ENCODE results near the gene SORCS2.

- no peak for TF ChIP-seq CTCF (conservative IDR thresholded peaks at IDR 0.05; ENCODE audit: low read depth, low read length)
- no peak for TF ChIP-seq EZH2 (IDR thresholded peaks at IDR 0.05; ENCODE audit: low read length, unreplicated experiment)
- TF ChIP-seq EZH2phosphoT487 (IDR thresholded peaks at IDR 0.05; ENCODE audit: borderline replicate concordance, low read length), result no peak
Observed at GRCh38 chr4:7425591-7426468, 233.5 kb downstream of the SORCS2 start.

Measured in PC-3 (cell line).